Suprapubic skin (tissue), 4 donors: ENCODE measurements around the gene FOXE1. TPM values are rescaled to one million over a fixed set of nuclear protein-coding genes. Genes with fewer than 3 reads are reported as not detected.

Experiments
- DNase-seq, 2 donors: peaks; one replicate each; pipeline ENCODE4 v3.0.0-alpha.2; 2019; ENCODE audit warnings: low spot score in 2 of 2
- H3K27ac ChIP-seq: fragments of 200-600 bp; sonication (generic); one replicate; pipeline ENCODE4 v1.5.1; 2019
- H3K27me3 ChIP-seq: fragments of 200-600 bp; sonication (generic); one replicate; pipeline ENCODE4 v1.5.1; 2019
- H3K36me3 ChIP-seq: fragments of 200-600 bp; sonication (generic); one replicate; pipeline ENCODE4 v1.5.1; 2019
- H3K4me1 ChIP-seq: fragments of 200-600 bp; sonication (generic); one replicate; pipeline ENCODE4 v1.5.1; 2019
- H3K4me3 ChIP-seq: fragments of 200-600 bp; sonication (generic); one replicate; pipeline ENCODE4 v1.5.1; 2019; ENCODE audit warnings: mild to moderate bottlenecking
- H3K9me3 ChIP-seq: fragments of 200-600 bp; sonication (generic); one replicate; pipeline ENCODE4 v1.5.1; 2019
- EP300 ChIP-seq: sonication (generic); formaldehyde crosslinking; IDR thresholded peaks from one replicate; pipeline ENCODE4 v1.6.1; 2017; ENCODE audit warnings: antibody characterized with exemption
- POLR2A ChIP-seq, 2 donors: fragments of 450-650 bp; IDR thresholded peaks; one replicate each; pipeline ENCODE4 v1.6.1; 2017; ENCODE audit warnings: antibody characterized with exemption in 2 of 2, mild to moderate bottlenecking in 2 of 2, moderate library complexity in 2 of 2
- POLR2AphosphoS5 ChIP-seq, 3 donors: sonication (generic); formaldehyde crosslinking; IDR thresholded peaks; one replicate each; pipeline ENCODE4 v1.6.1; 2017; ENCODE audit warnings: antibody characterized with exemption in 3 of 3
- WGBS: methylation state at CpG from one replicate; pipeline ENCODE4 v1.1.5; 2018; 5-methylcytosine and 5-hydroxymethylcytosine counted together
- total RNA-seq, 4 donors: library from RNA; depleted of rRNA; stranded (reverse); fragments of >200 nt; gene quantifications; one replicate each; pipeline ENCODE4 v1.1.0, GENCODE V29; 2016
- TF ChIP-seq, protein P1 (sequence below), 2 donors: fragments of 200-600 bp in 1 of 2; fragments of 450-650 bp in 1 of 2; sonication (generic) in 1 of 2; IDR thresholded peaks; one replicate each; pipeline ENCODE4 v1.5.1; 2016 to 2019; ENCODE audit warnings: antibody characterized with exemption in 2 of 2, mild to moderate bottlenecking in 1 of 2, moderate library complexity in 1 of 2

The FOXE1 gene
- total RNA-seq, 4 donors from 2014 or later = 0.48 to 3.9 (median 2.0) TPM

DNA sequence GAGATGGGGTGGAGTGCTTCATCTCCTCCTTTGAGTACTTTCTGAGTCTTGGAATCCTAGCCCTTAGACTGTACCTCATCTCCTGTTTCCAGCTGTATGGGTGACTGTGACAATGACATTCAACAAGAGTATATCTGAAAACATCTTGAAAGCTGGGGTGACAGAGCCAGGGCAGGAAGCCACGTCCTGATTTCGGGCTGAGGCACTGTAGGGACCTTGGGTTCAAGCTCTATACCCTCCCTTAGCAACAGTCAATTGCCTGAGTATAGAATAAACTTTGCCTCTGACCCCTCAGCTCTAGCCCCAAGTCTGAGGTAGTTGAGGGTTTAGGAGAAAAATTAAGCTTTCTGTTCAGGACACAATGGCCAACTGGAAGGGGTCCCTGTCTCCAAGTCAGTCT is 6.3 kb downstream of the FOXE1 start:
- Histone ChIP-seq H3K4me3 (no peak overlapping the region), H3K27ac (no peak overlapping the region), H3K36me3 (no peaks in the 10 kb centered on the region), H3K9me3 (no peaks in the 10 kb centered on the region), H3K4me1 (peaks cover 18% of the 10 kb centered on the region), H3K27me3 (peaks cover 83% of the 10 kb centered on the region)
- WGBS = 40% methylated on average over 2 of the region's 2 CpGs
- TF ChIP-seq, protein P1, sequence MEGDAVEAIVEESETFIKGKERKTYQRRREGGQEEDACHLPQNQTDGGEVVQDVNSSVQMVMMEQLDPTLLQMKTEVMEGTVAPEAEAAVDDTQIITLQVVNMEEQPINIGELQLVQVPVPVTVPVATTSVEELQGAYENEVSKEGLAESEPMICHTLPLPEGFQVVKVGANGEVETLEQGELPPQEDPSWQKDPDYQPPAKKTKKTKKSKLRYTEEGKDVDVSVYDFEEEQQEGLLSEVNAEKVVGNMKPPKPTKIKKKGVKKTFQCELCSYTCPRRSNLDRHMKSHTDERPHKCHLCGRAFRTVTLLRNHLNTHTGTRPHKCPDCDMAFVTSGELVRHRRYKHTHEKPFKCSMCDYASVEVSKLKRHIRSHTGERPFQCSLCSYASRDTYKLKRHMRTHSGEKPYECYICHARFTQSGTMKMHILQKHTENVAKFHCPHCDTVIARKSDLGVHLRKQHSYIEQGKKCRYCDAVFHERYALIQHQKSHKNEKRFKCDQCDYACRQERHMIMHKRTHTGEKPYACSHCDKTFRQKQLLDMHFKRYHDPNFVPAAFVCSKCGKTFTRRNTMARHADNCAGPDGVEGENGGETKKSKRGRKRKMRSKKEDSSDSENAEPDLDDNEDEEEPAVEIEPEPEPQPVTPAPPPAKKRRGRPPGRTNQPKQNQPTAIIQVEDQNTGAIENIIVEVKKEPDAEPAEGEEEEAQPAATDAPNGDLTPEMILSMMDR (IDR thresholded peaks at IDR 0.05) = no peak
- TF ChIP-seq POLR2A (IDR thresholded peaks at IDR 0.05) = no peak
- no peak for TF ChIP-seq EP300
- TF ChIP-seq POLR2AphosphoS5 (IDR thresholded peaks at IDR 0.05) = no peak
- DNase-seq = no peak

DNA sequence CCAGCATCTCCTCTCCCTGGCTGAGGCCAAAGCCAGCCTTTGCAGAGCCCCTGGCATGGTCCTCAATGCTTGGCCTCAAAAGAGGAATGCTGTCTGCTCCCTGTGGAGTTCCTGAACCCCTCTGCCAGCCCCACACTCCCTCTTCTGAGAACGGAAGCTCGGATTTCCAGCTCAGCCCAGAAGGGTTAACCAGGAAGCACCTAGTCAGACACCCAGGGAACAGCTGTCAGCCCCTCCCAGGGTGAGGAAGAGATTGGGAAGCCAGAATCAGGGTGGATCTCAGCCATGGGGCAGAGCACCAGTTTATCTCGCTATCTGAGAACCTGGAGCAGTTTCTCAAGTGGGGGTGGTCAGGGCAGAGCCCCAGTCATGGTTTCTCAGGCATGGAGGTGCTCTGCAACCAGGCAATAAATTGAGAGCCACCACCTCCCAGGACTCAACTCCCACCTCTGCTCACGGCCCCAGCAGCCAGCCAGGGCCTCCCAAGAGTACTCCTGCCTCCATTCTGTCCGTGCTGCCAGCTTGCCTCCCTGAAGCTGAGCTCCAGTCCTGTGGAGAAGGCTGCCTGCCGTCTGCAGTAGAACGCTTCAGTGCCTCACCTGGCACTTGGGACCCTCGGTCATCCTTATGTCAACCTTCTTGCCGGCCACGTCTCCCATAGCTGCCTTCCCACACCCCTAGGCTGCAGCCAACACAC is 7.6 kb downstream of the FOXE1 start:
- Histone ChIP-seq H3K36me3 (no peaks in the 10 kb centered on the region), H3K4me3 (no peak overlapping the region), H3K27me3 (peaks cover 75% of the 10 kb centered on the region), H3K4me1 (peaks cover 14% of the 10 kb centered on the region), H3K27ac (no peak overlapping the region), H3K9me3 (no peaks in the 10 kb centered on the region)
- no peak for TF ChIP-seq POLR2AphosphoS5 (IDR thresholded peaks at IDR 0.05)
- TF ChIP-seq EP300 = no peak
- TF ChIP-seq POLR2A (IDR thresholded peaks at IDR 0.05) = no peak
- TF ChIP-seq, protein P1 (IDR thresholded peaks at IDR 0.05) = no peak
- 11% methylated on average over 4 of the region's 10 CpGs for WGBS
- peak in 1 of 2 donors; percentile 35 for DNase-seq

GRCh38 chr9:97861148-97861475 is 8.1 kb downstream of the FOXE1 start:
- DNase-seq = peak in 1 of 2 donors; percentile 54
- Histone ChIP-seq H3K27me3 (peaks cover 70% of the 10 kb centered on the region), H3K9me3 (no peaks in the 10 kb centered on the region), H3K4me3 (no peak overlapping the region), H3K27ac (no peak overlapping the region), H3K36me3 (no peaks in the 10 kb centered on the region), H3K4me1 (peaks cover 14% of the 10 kb centered on the region)
- TF ChIP-seq POLR2A (IDR thresholded peaks at IDR 0.05) (no peak), POLR2AphosphoS5 (IDR thresholded peaks at IDR 0.05) (no peak), EP300 (no peak)
- TF ChIP-seq, protein P1 (IDR thresholded peaks at IDR 0.05) = no peak
- 83% methylated on average over 5 of the region's 5 CpGs for WGBS

- Histone ChIP-seq H3K27ac (no peak overlapping the region), H3K27me3 (peaks cover 48% of the 10 kb centered on the region), H3K4me1 (peaks cover 11% of the 10 kb centered on the region), H3K36me3 (no peaks in the 10 kb centered on the region), H3K9me3 (no peaks in the 10 kb centered on the region), H3K4me3 (no peak overlapping the region)
- DNase-seq = peak in 1 of 2 donors; percentile 50
- 25% methylated on average over 7 of the region's 7 CpGs for WGBS
- no peak for TF ChIP-seq POLR2A (IDR thresholded peaks at IDR 0.05)
- TF ChIP-seq POLR2AphosphoS5 (IDR thresholded peaks at IDR 0.05) = no peak
- TF ChIP-seq, protein P1 (IDR thresholded peaks at IDR 0.05) = no peak
- no peak for TF ChIP-seq EP300
These were observed 10.3 kb downstream of the FOXE1 start for GRCh38 chr9:97863314-97863713.

DNA sequence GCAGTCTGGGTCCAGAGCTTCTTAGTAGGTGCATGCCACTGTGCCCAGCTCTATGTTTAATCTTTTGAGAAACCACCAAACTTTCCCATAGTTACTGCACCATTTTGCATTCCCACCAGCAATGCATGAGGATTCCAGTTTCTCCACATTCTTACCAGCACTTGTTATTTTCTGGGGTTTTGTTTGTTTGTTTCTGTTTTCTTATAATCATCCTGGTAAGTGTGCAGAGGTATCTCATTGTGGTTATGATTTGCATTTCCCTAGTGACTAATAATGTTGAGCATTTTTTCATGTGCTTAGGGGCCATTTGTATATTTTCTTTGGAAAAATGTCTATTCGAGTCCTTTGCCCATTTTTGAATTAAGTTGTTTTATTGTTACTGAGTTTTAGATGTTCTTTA is 11.4 kb downstream of the FOXE1 start:
- H3K4me1 ChIP-seq = peaks cover 11% of the 10 kb centered on the region
- no peak for DNase-seq
- no peaks in the 10 kb centered on the region for H3K9me3 ChIP-seq
- WGBS = 81% methylated on average over 1 of the region's 1 CpG
- H3K27me3 ChIP-seq = peaks cover 38% of the 10 kb centered on the region
- TF ChIP-seq, protein P1 (IDR thresholded peaks at IDR 0.05) = no peak
- no peak for TF ChIP-seq EP300
- TF ChIP-seq POLR2AphosphoS5 (IDR thresholded peaks at IDR 0.05) = no peak
- TF ChIP-seq POLR2A (IDR thresholded peaks at IDR 0.05) = no peak
- H3K27ac ChIP-seq = no peak overlapping the region
- H3K4me3 ChIP-seq = no peak overlapping the region
- no peaks in the 10 kb centered on the region for H3K36me3 ChIP-seq
